OCI-LY7 (cell line): Measurements from ENCODE around the gene ALPL. TPM values are rescaled to one million over a fixed set of nuclear protein-coding genes. Genes with fewer than 3 reads are reported as not detected.

Experiments
- BruUV-seq: library from RNA; stranded (reverse); fragments of 400-500 nt; replicated peaks from 2 replicates; lab custom pipeline; 2021; lab: Mats Ljungman, UMichigan
- CTCF ChIA-PET: fragments of 300-600 bp; sonication (Branson Sonifier 250); formaldehyde crosslinking; loops from one replicate; lab custom pipeline; 2022; ENCODE audit warnings: antibody characterized with exemption; ENCODE audit not compliant: unreplicated experiment; lab: Charles Lee
- POLR2A ChIA-PET: fragments of 300-600 bp; sonication (Branson Sonifier 250); formaldehyde crosslinking; loops from one replicate; lab custom pipeline; 2022; ENCODE audit warnings: antibody characterized with exemption; lab: Charles Lee
- DNase-seq: peaks from one replicate; pipeline ENCODE4 v3.0.0-alpha.2; 2015; ENCODE audit warnings: low spot score
- H2AFZ ChIP-seq: fragments of 200-600 bp; sonication (generic), shearing (Covaris generic); 2 replicates; pipeline ENCODE4 v1.6.1; 2014; ENCODE audit warnings: mild to moderate bottlenecking, antibody characterized with exemption, low read length, moderate library complexity
- H3K27ac ChIP-seq: fragments of 200-600 bp; sonication (generic); 2 replicates; pipeline ENCODE4 v1.5.1; 2014; ENCODE audit warnings: mixed run types, low read depth, mild to moderate bottlenecking, moderate library complexity, low read length, inconsistent platforms; ENCODE audit not compliant: poor library complexity, severe bottlenecking
- H3K36me3 ChIP-seq: fragments of 200-600 bp; sonication (generic); 2 replicates; pipeline ENCODE4 v1.6.1; 2014; ENCODE audit warnings: mild to moderate bottlenecking, antibody characterized with exemption, low read length, moderate library complexity, mixed read lengths; ENCODE audit not compliant: insufficient read depth
- H3K4me1 ChIP-seq: fragments of 200-600 bp; sonication (generic); 2 replicates; pipeline ENCODE4 v1.5.1; 2014; ENCODE audit warnings: mild to moderate bottlenecking, low read length; ENCODE audit not compliant: insufficient read depth, poor library complexity, severe bottlenecking
- H3K4me2 ChIP-seq: fragments of 200-600 bp; sonication (generic); 2 replicates; pipeline ENCODE4 v1.6.1; 2014; ENCODE audit warnings: mild to moderate bottlenecking, low read length
- H3K4me3 ChIP-seq: fragments of 200-600 bp; sonication (generic); 2 replicates; pipeline ENCODE4 v1.5.1; 2014; ENCODE audit warnings: mild to moderate bottlenecking, low read depth, low read length; ENCODE audit not compliant: poor library complexity, severe bottlenecking
- H3K79me2 ChIP-seq: fragments of 200-600 bp; sonication (generic); 2 replicates; pipeline ENCODE4 v1.6.1; 2016; ENCODE audit warnings: low read depth, mild to moderate bottlenecking, low read length, moderate library complexity, mixed read lengths; ENCODE audit not compliant: insufficient read depth
- H3K9me2 ChIP-seq: fragments of 200-600 bp; sonication (generic); 2 replicates; pipeline ENCODE4 v1.6.1; 2016; ENCODE audit warnings: mild to moderate bottlenecking, low read length, mixed read lengths; ENCODE audit not compliant: insufficient read depth
- H3K9me3 ChIP-seq: fragments of 200-600 bp; sonication (generic); 2 replicates; pipeline ENCODE4 v1.6.1; 2014; ENCODE audit warnings: mild to moderate bottlenecking, mixed run types, low read length, mixed read lengths
- H4K20me1 ChIP-seq: fragments of 200-600 bp; sonication (generic); 2 replicates; pipeline ENCODE4 v1.6.1; 2014; ENCODE audit warnings: mild to moderate bottlenecking, antibody characterized with exemption, low read length, moderate library complexity, mixed read lengths; ENCODE audit not compliant: insufficient read depth
- EZH2phosphoT487 ChIP-seq: fragments of 200-600 bp; sonication (generic); IDR thresholded peaks from 2 replicates; pipeline ENCODE4 v1.6.1; 2018; ENCODE audit warnings: low read depth, borderline replicate concordance, mild to moderate bottlenecking, mixed run types, antibody characterized with exemption, low read length, moderate library complexity, mixed read lengths
- intact Hi-C: fragments of 100-400 bp; cut with micrococcal nuclease; formaldehyde crosslinking; loops from one replicate; pipeline ENCODE4 v1.10.0; 2022; ENCODE audit not compliant: unreplicated experiment
- total RNA-seq, 2 experiments: library from RNA; depleted of rRNA in 1 of 2; stranded (reverse); fragments of >200 nt in 1 of 2; shearing (Covaris generic) in 1 of 2; gene quantifications; 2 replicates each; pipeline ENCODE4 v1.2.3, GENCODE V29; 2014 to 2022
- TF ChIP-seq, protein P1 (sequence below): fragments of 200-600 bp; sonication (generic); conservative IDR thresholded peaks from 2 replicates; pipeline ENCODE4 v1.5.1; 2014; ENCODE audit warnings: mild to moderate bottlenecking, antibody characterized with exemption, low read length, moderate library complexity, mixed read lengths

ALPL gene
- total RNA-seq, 2 experiments from 2014 or later: not detected

DNA sequence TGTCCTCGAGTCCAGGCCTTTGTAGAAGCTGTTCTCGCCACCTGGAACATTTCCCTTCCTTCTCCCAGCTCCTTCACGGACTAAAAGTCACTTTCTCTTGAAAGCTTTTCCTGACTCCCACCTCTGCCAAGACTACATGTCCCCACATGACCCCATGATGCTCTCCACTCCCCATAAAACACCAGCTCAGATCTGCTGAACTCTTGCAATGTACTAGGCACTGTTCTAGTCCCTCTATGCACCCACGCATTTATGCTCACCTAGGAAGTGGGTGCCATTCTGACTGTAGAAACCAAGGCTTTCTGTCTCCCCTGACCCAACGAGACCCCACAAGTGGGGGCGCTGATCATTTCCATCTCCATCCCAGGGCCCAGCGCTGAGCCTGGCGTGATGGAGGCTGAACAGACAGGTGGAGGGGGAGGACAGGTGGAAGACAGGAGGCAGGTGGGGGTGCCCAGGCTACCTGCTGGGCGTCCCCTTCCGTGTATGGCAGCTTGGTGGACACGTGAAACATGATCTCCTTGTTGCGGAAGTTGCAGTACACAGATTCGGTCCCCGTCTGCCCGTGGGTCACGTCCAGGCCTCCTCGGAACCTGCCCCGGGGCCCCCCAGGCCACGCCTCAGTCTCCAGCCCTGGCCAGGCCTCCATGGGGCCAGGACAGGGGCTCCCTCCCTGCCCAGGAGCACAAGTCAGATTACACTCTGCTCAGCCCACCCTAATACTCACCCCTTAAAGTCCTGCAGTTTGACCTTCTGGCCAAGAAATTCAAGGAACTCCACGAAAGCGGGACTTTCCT, 102.0 kb downstream of the ALPL start:
- Histone ChIP-seq H3K4me1 (peaks cover 6% of the 10 kb centered on the region), H3K4me3 (no peak overlapping the region), H3K79me2 (no peaks in the 10 kb centered on the region), H3K27ac (no peak overlapping the region), H3K4me2 (no peak overlapping the region), H3K36me3 (no peaks in the 10 kb centered on the region), H2AFZ (no peak overlapping the region), H3K9me2 (no peaks in the 10 kb centered on the region), H3K9me3 (no peaks in the 10 kb centered on the region), H4K20me1 (no peaks in the 10 kb centered on the region)
- no peak for TF ChIP-seq EZH2phosphoT487
- TF ChIP-seq, protein P1, sequence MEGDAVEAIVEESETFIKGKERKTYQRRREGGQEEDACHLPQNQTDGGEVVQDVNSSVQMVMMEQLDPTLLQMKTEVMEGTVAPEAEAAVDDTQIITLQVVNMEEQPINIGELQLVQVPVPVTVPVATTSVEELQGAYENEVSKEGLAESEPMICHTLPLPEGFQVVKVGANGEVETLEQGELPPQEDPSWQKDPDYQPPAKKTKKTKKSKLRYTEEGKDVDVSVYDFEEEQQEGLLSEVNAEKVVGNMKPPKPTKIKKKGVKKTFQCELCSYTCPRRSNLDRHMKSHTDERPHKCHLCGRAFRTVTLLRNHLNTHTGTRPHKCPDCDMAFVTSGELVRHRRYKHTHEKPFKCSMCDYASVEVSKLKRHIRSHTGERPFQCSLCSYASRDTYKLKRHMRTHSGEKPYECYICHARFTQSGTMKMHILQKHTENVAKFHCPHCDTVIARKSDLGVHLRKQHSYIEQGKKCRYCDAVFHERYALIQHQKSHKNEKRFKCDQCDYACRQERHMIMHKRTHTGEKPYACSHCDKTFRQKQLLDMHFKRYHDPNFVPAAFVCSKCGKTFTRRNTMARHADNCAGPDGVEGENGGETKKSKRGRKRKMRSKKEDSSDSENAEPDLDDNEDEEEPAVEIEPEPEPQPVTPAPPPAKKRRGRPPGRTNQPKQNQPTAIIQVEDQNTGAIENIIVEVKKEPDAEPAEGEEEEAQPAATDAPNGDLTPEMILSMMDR: no peak
- BruUV-seq: no TSS peak
- no peak for DNase-seq
- intact Hi-C loops: no loop called here
- POLR2A ChIA-PET: interaction anchor here (0.6 kb wide), 1 partner anchor 829 kb away, joined by 3 read pairs; no protein-coding TSS in a partner anchor
- CTCF ChIA-PET: no interaction called here

DNA sequence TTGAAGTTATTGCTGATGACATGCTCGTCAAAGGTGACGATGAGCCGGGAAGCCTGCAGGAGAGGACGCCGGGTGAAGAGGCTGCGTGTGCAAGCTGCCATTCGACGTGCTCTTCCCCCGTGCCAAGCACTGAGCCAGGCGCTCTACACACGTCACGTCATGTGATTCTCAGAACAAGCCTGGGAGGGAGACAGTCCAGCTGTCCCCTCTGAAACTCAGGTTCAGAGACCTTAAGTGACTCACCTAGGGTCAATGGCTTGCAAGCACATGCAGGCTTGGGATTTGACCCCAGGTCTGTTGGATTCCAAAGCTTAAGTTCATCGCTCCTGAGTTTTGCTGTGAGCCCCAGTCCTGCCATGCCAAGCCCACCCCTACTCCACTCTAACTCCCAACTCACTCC, 102.8 kb downstream of the ALPL start:
- TF ChIP-seq, protein P1: no peak
- no peak for TF ChIP-seq EZH2phosphoT487
- Histone ChIP-seq H3K4me3 (no peak overlapping the region), H3K9me2 (no peaks in the 10 kb centered on the region), H3K4me1 (peaks cover 6% of the 10 kb centered on the region), H3K79me2 (no peaks in the 10 kb centered on the region), H2AFZ (no peak overlapping the region), H3K9me3 (no peaks in the 10 kb centered on the region), H3K36me3 (no peaks in the 10 kb centered on the region), H3K4me2 (no peak overlapping the region), H4K20me1 (no peaks in the 10 kb centered on the region), H3K27ac (no peak overlapping the region)
- intact Hi-C loops: no loop called here
- POLR2A ChIA-PET: no interaction called here
- no TSS peak for BruUV-seq
- DNase-seq: no peak
- CTCF ChIA-PET: no interaction called here
